HepG2 (cell line): Measurements from ENCODE around the gene PLRG1. TPM values are rescaled to one million over a fixed set of nuclear protein-coding genes. Genes with fewer than 3 reads are reported as not detected.
A peak's percentile ranks its signal among the peaks of the same experiment; 100 is the strongest.

Source experiments
- E2F5 ChIP-seq: sonication (generic); formaldehyde crosslinking; conservative IDR thresholded peaks from 2 replicates; pipeline ENCODE4 v1.4.0; 2020; ENCODE audit warnings: missing genetic modification reagents
- ISL2 ChIP-seq: sonication (generic); formaldehyde crosslinking; IDR thresholded peaks from 2 replicates; pipeline ENCODE4 v1.5.0; 2020; ENCODE audit warnings: missing genetic modification reagents
- ISX ChIP-seq: sonication (generic); formaldehyde crosslinking; conservative IDR thresholded peaks from 2 replicates; pipeline ENCODE4 v1.5.0; 2020; ENCODE audit warnings: missing genetic modification reagents
- KDM1A ChIP-seq: IDR thresholded peaks from 2 replicates; pipeline ENCODE4 v1.6.1; 2016; ENCODE audit warnings: missing compliant biosample characterization
- KDM5B ChIP-seq: sonication (generic); formaldehyde crosslinking; IDR thresholded peaks from 2 replicates; pipeline ENCODE4 v1.4.0; 2020; ENCODE audit warnings: missing genetic modification reagents, mild to moderate bottlenecking, borderline replicate concordance
- KMT2A ChIP-seq: sonication (generic); formaldehyde crosslinking; IDR thresholded peaks from 2 replicates; pipeline ENCODE4 v1.4.0; 2020; ENCODE audit warnings: missing genetic modification reagents
- POGZ ChIP-seq: sonication (generic); formaldehyde crosslinking; IDR thresholded peaks from 2 replicates; pipeline ENCODE4 v1.4.0; 2020; ENCODE audit warnings: mild to moderate bottlenecking, missing genetic modification reagents
- SNAPC4 ChIP-seq: sonication (generic); formaldehyde crosslinking; IDR thresholded peaks from 2 replicates; pipeline ENCODE4 v1.4.0; 2020; ENCODE audit warnings: mild to moderate bottlenecking, missing genetic modification reagents
- SYNCRIP ChIP-seq: fragments of 200-400 bp; formaldehyde crosslinking; IDR thresholded peaks from 2 replicates; pipeline ENCODE4 v1.6.1; 2018; ENCODE audit warnings: mild to moderate bottlenecking, low read depth, low read length; ENCODE audit not compliant: insufficient read depth
- TRAFD1 ChIP-seq: sonication (generic); formaldehyde crosslinking; IDR thresholded peaks from 2 replicates; pipeline ENCODE4 v1.5.1; 2020; ENCODE audit warnings: missing genetic modification reagents, mild to moderate bottlenecking, borderline replicate concordance
- ZC3H13 ChIP-seq: sonication (generic); formaldehyde crosslinking; IDR thresholded peaks from 2 replicates; pipeline ENCODE4 v1.8.1; 2023; ENCODE audit warnings: mild to moderate bottlenecking, missing genetic modification reagents, moderate library complexity
- ZNF260 ChIP-seq: sonication (generic); formaldehyde crosslinking; IDR thresholded peaks from 2 replicates; pipeline ENCODE4 v1.4.0; 2020; ENCODE audit warnings: missing genetic modification reagents, low read depth, mild to moderate bottlenecking, borderline replicate concordance
- ZNF3 ChIP-seq: IDR thresholded peaks from 2 replicates; pipeline ENCODE4 v1.7.0; 2017; ENCODE audit warnings: inconsistent platforms
- ZNF503 ChIP-seq: sonication (generic); formaldehyde crosslinking; IDR thresholded peaks from 2 replicates; pipeline ENCODE4 v1.4.0; 2020; ENCODE audit warnings: missing genetic modification reagents
- ZNF547 ChIP-seq: sonication (generic); formaldehyde crosslinking; IDR thresholded peaks from 2 replicates; pipeline ENCODE4 v1.5.1; 2020; ENCODE audit warnings: mild to moderate bottlenecking, missing genetic modification reagents
- ZNF556 ChIP-seq: sonication (generic); formaldehyde crosslinking; IDR thresholded peaks from 2 replicates; pipeline ENCODE4 v1.4.0; 2020; ENCODE audit warnings: mild to moderate bottlenecking, missing genetic modification reagents, borderline replicate concordance
- ZNF598 ChIP-seq: sonication (generic); formaldehyde crosslinking; IDR thresholded peaks from 2 replicates; pipeline ENCODE4 v1.5.1; 2020; ENCODE audit warnings: mild to moderate bottlenecking, missing genetic modification reagents, borderline replicate concordance
- ZNF720 ChIP-seq: sonication (generic); formaldehyde crosslinking; IDR thresholded peaks from 2 replicates; pipeline ENCODE4 v1.4.0; 2020; ENCODE audit warnings: missing genetic modification reagents
- ZNF747 ChIP-seq: sonication (generic); formaldehyde crosslinking; IDR thresholded peaks from 2 replicates; pipeline ENCODE4 v1.8.1; 2023; ENCODE audit warnings: missing genetic modification reagents, mild to moderate bottlenecking, borderline replicate concordance
- ZNF878 ChIP-seq: sonication (generic); formaldehyde crosslinking; IDR thresholded peaks from 2 replicates; pipeline ENCODE4 v1.8.1; 2023; ENCODE audit warnings: mild to moderate bottlenecking, missing genetic modification reagents, moderate library complexity
- polyA plus RNA-seq, 8 experiments: library from polyadenylated mRNA; depleted of rRNA in 3 of 8; stranded (reverse) in 7 of 8; unstranded in 1 of 8; fragments of >200 nt; fragmentation: Illumina TruSeq in 4 of 8; extraction: Trizol in 4 of 8; gene quantifications; 2 replicates each; pipeline versions ENCODE4 v1.2.1 to v1.2.3, GENCODE V29; 2011 to 2016; ENCODE audit warnings: low read depth in 4 of 8, missing spikeins in 1 of 8, mixed read lengths in 1 of 8; ENCODE audit not compliant: insufficient read depth in 1 of 8
- total RNA-seq, 5 experiments: library from RNA; depleted of rRNA; stranded (reverse); fragments of >200 nt; fragmentation: Illumina TruSeq; extraction: Trizol; gene quantifications; 2 replicates each; pipeline ENCODE4 v1.2.3, GENCODE V29; 2016; ENCODE audit warnings: low read depth in 1 of 5

Gene PLRG1
- total and polyA plus RNA-seq, 2 of the 13 experiments (the other 11 are each of a cell fraction or from before 2014, with no cell fraction given) = 77.3 to 110 TPM

- TF ChIP-seq SNAPC4 = 0 out of 2 replicates have a peak, but pooled peaks have one; percentile 30
- no peak; the same call in 1 of the 2 replicates for TF ChIP-seq ZNF556 (CRISPR knock-in tag)
- TF ChIP-seq ISX (CRISPR knock-in tag) = no peak
- TF ChIP-seq POGZ (CRISPR knock-in tag) = peak; percentile 77
- no peak; the same call in 1 of the 2 replicates for TF ChIP-seq ISL2
- no peak for TF ChIP-seq ZNF747 (CRISPR knock-in tag)
- no peak for TF ChIP-seq ZNF878 (CRISPR knock-in tag)
- TF ChIP-seq KMT2A = peak; percentile 79
- no peak for TF ChIP-seq ZNF260
- no peak for TF ChIP-seq TRAFD1 (CRISPR knock-in tag)
- peak; percentile 90 for TF ChIP-seq ZNF598 (CRISPR knock-in tag)
- no peak for TF ChIP-seq ZNF720 (CRISPR knock-in tag)
- TF ChIP-seq E2F5 (CRISPR knock-in tag) = no peak; the same call in 1 of the 2 replicates
- TF ChIP-seq KDM5B (CRISPR knock-in tag) = peak; percentile 66; the same call in 1 of the 2 replicates
- TF ChIP-seq ZC3H13 (CRISPR knock-in tag) = no peak
- no peak for TF ChIP-seq KDM1A (CRISPR knock-in tag)
- no peak for TF ChIP-seq SYNCRIP
- TF ChIP-seq ZNF547 = peak; percentile 63; the same call in 1 of the 2 replicates
- no peak for TF ChIP-seq ZNF3 (CRISPR knock-in tag)
- TF ChIP-seq ZNF503 = no peak
Measured at GRCh38 chr4:154549894-154550790, at the start of gene PLRG1 (continued).
